Measurements from ENCODE around the gene SYNE4.
"Not testable (repeated sequence)": the region's sequence is repeated elsewhere in the genome, so short reads cannot be mapped to it uniquely, and the experiment has no call there.

The SYNE4 gene, protein sequence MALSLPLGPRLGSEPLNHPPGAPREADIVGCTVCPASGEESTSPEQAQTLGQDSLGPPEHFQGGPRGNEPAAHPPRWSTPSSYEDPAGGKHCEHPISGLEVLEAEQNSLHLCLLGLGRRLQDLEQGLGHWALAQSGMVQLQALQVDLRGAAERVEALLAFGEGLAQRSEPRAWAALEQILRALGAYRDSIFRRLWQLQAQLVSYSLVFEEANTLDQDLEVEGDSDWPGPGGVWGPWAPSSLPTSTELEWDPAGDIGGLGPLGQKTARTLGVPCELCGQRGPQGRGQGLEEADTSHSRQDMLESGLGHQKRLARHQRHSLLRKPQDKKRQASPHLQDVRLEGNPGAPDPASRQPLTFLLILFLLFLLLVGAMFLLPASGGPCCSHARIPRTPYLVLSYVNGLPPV

DNA sequence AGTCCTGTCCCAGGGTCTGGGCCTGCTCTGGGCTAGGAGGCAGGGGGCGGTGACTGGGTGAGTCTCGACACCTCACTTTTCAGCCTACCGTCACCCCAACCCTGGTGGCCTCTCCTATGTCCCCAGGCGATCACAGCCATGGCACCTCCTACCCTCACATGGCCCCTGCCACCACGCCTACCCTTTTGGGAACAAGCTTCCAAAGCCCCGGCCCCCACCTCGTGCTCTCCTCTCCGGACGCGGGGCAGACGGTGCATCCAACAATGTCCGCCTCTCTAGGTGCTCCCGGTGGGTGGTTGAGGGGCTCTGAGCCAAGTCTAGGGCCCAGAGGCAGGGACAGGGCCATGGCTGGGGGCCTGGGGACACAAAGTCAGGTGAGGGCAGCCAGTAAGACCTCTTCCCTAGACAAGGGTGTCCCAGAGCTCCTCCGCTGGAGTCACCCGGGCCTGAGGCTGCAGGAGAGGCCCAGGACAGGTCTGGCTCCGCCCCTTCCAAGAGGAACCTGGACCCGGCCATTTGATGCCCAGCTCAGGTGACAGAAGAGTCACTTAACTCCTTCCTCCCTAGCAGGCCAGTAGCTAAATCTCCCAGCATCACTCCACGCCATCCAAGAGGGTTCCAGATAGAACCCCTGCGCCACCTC, at the start of gene SYNE4:
Gene SYNE4 (minus strand): TSS at position 478 of the 643 bp plus-strand sequence. CDS start 132 bp downstream, at position 346.
- DNase-seq: peak in 1 of 2 experiments; percentile 24

DNA sequence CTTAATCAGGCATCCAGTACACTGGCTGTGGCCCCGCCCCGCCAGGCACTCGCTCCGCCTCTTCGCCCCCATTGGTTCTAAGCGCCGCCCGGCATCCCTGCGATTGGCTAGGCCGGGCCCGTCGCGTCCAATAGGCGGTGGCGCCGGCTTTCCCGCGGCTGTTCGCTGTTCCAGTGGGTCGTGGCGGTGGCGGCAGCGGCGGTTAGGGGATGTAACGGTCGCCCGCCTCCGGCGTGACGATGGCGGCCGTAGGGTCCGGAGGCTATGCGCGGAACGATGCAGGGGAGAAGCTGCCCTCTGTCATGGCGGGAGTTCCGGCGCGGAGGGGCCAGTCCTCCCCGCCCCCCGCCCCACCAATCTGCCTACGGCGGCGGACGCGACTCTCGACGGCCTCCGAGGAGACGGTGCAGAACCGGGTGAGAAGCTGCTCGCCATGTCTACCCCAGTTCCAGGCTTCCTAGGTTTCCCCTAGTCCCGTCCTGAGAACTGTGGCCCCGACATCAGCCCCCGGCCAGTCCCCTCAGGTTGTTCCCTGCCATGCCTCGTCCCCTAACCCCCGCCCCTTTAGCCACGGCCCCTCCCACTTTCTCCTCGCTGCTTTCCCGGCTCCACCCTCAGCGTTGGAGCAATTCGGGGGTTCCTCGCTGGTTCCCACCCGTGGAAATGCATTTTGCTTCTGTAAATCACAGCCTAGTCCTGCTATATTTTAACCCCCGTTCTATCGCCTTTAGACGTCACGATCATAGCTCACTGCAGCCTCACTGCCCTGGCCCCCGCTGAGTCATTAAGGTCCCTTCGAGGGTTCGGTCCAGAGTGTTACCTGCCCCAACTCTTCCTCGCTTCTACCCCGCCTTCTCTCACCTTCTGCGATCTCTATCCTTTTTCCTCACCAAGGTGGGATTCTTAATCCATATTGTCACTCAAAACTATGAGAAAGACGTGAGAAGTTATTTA, 46.4 kb upstream of the SYNE4 start, which contains the start of gene WDR62:
Gene WDR62 (plus strand): TSS at position 165 of the 954 bp plus-strand sequence. CDS start 75 bp downstream, at position 240.
- peak; percentile 90 to 100 for DNase-seq

DNA sequence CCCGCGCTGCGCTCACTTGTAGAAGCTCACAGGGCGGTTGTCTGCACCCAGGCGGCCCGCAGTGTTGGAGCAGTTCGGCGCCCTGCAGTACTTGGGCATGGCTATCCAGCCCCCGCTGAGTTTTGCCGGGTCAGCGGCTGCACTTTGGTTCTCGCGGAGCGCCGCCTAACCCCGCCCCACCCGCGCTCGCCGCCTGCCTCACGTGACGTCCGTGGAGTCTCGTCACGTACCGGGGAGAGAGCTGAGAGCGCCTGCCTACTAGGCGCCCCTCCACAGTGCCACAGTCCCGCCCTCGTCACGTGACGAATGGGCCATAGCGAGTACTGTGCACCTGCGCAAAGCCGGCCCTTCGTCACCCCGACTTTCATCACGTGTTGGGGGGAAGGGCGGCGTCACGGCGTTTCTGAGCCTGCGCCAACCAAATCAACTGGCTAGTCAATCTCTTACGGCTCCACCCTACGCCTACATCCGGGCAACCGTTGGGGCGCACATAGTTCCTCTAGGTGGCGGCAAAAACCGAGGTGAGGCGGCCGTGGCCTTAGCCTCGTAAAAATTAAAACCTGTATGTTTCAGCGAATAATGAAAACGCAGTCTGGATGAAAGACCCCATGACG, 45.6 kb upstream of the SYNE4 start, which contains the start of gene THAP8:
Gene THAP8 (minus strand): TSS at position 167 of the 614 bp plus-strand sequence. CDS start 68 bp downstream, at position 99.
- peak; percentile 99 to 100 for DNase-seq

DNA sequence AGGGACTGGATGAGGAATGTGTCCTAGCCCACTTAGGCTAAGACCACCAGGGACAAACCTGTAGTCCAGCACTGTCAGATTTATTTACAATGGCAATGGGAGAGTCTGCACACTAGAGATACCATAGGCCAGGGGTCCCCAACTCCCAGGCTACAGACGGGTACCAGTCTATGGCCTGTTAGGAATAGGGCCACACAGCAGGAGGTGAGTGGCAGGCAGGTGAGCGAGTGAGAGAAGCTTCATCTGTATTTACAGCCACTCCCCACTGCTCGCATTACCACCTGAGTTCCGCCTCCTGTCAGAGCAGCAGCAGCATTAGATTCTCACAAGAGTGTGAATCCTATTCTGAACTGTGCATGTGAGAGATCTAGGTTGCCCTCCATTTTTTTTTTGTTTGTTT, 43.0 kb upstream of the SYNE4 start:
- no peak for DNase-seq

DNA sequence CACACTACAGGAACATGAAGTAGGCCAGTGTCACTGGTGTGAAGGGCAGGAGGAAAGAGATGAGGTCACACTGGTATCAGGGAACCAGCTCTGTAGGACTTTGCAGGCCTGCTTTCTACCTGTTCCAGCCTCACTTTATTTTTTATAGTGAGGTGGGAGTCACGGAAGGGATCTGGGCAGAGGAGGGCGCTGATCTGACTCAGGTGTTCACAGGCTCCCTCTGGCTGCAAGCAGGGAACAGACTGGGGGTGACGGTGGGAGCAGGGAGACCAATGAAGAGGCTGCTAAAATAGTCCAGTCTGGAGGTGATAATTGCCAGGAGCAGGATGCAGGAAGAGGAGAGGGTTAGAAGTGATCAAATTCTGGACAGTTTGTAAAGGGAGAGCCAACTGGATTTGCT, 42.6 kb upstream of the SYNE4 start:
- no peak for DNase-seq

DNA sequence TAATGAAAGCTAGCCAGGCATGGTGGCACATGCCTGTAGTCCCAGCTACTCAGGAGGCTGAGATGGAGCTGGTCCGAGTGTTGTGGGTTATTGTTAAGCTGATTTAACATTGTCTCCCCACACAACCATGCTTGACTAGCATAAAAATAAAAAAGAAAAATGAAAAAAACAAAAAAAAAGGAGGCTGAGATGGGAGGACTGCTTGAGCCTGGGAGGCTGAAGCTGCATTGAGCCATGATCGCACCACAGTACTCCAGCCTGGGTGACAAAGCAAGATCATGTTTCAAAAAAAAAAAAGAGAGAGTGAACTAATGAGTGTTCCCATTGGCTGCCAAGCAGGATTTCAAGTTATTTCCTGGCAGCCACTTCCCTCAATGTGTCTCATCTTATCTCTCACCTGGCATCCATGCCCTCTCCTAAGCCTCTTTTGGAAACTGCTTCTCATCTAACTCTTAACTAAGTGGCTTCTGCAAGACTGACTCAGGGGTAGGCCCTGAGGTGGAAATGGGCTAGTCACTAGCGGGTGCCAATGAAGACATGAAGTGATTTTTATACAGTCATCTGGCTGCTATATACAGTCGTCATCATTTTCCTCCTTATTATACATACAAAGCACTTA, 40.6 kb upstream of the SYNE4 start:
- DNase-seq: peak in 1 of 2 experiments; percentile 9

DNA sequence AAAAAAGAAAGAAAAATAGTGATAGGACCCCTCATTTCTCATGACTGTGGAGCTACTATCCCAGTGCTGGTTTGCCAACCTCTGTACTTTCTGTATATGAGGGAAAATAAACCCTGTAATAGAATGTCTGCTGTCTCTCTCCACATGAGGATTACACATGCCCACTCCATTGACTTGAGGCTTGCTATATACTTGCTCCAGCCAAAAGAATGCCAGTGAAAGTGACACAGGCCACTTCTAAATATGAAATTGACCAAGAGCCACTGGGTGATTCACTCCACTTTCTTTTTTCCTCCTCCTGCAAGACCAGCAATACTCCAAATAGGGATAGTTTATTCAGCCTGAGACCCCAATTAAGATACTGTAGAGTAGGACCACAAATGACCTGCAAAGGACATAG, 39.2 kb upstream of the SYNE4 start:
- no peak for DNase-seq

DNA sequence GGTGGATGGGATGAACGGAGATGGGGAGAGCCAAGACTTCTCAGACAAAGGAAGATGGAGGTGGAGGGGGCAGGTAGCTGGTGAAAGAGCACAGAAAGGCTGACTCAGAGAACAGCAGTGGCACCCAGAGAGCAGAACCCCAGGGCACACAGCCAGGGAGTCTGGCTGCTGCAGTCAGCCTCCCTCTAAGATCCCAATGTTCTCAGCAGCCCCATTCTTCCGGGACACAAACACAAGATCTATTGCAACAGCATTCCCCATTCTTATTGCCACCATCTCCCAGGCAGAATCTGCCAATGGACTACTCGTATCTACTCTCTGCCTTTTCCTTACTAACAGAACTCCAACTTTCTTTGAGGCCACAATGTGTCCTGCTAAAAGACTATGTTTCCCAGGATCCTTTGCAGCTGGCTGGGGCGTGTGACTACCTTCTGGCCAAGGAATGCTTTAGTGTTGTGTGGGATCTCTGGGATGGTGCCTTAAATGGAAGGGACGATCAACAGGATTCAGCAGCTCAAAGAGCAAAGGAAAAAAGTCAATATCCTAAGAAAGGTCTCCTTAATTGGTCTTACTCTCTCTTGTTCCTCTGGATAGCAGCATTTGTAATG, 37.9 kb upstream of the SYNE4 start:
- no peak for DNase-seq

DNA sequence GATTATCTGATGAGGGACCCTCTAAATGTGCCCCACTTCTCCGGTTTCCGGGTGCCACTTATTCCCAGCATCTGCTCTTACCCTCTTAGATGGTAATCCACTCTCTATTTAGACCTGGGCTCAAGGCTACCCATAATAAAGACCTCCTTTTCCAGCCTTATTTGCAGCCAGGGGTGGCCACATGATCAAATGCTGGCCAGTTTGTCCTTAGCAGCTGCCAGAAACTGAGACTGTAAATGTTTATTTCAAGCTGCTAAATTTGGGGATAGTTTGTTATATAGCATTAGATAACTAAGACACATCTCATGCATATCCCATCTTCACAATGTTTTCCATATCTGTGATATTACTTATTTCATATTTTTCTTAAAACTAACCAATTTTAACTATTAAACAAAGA, 35.3 kb upstream of the SYNE4 start:
- no peak for DNase-seq

DNA sequence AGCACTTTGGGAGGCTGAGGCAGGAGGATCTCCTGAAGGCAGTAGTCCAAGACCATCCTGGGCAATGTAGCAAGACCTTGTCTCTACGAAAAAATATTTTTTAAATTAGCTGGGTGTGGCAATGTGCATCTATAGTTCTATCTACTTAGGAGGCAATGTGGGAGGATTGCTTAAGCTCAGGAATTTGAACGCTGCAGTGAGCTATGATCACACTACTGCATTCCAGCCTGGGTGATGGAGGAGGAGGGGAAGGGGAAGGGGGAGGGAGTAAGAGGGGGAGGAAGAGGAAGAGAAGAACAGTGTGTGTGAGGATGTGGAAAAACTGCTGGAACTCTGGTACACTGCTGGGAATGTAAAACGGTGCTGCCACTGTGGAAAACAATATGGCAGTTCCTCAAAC, 33.2 kb upstream of the SYNE4 start:
- DNase-seq: no peak

DNA sequence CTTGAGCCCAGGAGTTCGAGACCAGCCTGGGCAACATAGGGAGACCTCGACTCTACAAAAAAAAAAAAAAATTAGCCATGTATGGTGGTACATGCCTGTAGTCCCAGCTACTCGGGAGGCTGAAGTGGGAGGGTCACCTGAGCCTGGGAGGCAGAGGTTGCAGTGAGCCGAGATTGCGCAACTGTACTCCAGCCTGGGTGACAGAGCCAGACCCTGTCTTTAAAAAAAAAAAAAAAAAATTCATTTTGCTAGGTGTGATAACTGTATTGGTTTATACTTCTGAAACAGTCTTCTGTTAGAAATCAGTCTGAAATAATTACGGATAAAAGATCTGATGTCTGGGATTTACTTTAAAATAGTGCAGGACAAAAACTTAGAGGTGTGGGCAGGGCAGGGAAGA, 32.5 kb upstream of the SYNE4 start:
- not testable (repeated sequence) for DNase-seq

DNA sequence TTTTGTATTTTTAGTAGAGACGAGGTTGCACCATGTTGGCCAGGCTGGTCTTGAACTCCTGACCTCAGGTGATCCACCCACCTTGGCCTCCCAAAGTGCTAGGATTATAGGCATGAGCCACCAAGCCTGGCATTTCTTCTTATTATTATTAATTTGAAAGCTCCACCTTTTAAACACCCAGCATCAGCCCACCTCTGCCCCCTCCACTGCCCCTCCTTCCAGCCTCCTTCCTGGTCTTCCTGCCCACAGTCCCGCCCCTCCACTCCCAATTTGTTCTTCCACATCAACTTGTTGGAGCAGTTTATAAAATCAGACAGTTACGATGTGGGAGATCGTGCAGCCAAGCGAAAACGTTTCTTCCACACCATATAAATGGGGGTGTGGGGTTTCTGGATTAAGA, 31.9 kb upstream of the SYNE4 start:
- DNase-seq: no peak

DNA sequence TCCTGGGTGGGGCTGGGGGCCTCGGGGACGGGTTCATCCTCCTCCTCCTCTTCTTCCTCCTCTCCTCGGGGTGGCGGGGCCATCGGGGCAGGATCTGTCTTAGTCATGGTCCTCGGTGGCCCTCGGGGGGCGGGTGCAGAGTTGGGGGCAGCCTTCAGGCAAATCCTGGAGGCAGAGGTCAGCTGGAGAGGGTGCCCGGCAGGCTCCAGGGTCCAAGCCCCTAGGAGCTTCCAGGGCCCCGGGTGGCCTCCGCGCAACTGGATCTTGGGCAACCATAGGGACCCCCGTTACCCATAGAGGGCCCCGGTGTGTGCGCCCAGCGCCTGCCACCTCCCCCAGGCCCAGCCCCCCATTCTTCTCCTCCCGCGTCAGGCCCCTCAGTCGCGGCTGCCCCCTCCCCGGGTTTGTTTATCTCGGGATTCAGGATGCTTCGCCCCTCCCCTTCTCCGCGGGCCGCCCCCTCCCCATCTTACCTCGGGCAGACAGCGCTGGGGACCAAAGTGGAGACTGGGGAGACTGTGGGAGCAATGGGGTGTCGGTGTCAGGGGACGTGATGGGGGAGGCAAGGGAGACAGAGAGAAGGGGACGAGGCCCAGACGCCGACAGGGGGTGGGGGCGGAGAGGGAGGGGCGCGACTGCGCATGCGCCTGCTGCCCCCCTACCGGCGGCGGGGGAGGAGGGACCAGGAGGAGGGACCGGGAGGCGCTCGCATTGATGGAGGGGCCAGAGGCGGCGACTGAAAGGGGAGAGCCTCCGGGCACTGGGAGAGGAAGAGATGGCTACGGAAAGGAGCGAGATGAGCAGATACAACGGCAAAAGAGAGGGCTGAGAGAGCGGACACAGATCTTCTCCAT, 23.9 kb upstream of the SYNE4 start, which contains the start of gene CLIP3:
Gene CLIP3 (minus strand): TSS at position 623 of the 854 bp plus-strand sequence. CDS start 516 bp downstream, at position 107.
- peak; percentile 12 to 42 for DNase-seq

DNA sequence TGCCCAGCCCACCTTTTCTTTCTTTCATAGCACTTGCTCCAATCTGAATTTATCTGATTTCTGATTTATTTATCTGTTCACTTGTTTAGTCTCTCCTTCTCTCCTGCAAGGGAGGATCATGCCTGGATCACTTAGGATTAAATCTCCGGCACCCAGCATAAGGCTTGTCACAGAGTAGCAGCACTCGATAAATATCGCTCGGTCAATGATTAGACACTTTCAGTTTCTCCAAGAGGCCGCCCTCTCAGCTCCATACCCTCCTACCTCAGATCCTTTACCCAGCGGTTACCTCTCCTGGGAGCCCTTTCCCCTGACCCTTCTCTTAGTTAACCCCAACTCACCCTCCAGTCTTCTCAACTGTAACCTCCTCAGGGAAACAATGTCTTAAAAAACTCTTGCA, 22.7 kb upstream of the SYNE4 start:
- no peak for DNase-seq

DNA sequence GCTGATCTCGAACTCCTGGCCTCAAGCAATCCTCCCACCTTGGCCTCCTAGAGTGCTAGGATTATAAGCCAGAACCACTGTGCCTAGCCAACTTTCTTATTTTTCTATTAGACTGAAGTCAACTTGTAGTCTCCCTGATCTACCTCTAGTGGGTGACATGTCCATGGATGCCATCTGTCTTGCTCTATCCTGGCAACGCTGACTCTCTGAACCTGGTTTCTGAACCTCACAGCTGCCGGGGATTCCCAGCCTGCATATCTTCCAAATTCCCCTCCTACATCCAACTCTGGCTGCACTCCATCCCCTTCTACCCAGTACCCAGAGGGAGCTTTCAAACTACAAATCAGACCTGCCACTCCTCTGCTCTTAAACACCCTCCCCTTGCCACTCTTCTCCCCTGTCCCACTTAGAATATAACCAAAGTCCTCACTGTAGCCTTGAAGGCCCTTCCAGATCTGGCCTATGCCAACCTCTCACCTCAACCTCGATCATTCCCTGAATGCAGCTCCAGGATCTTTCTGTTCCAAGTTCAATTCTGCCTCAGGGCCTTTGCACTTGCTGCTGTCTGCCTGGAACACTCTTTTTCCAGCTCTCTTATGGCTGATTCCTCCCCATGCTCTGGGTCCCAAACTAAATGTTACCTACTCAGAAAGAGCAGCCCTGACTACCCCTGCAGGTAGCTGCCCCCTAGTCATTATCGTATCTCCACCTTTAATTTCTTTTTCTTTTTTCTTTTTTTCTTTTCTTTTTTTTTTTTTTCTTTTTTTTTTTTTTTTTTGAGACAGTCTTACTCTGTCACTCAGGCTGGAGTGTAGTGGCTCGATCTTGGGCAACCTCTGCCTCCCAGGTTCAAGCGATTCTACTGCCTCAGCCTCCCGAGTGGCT, 21.9 kb upstream of the SYNE4 start:
- no peak for DNase-seq

DNA sequence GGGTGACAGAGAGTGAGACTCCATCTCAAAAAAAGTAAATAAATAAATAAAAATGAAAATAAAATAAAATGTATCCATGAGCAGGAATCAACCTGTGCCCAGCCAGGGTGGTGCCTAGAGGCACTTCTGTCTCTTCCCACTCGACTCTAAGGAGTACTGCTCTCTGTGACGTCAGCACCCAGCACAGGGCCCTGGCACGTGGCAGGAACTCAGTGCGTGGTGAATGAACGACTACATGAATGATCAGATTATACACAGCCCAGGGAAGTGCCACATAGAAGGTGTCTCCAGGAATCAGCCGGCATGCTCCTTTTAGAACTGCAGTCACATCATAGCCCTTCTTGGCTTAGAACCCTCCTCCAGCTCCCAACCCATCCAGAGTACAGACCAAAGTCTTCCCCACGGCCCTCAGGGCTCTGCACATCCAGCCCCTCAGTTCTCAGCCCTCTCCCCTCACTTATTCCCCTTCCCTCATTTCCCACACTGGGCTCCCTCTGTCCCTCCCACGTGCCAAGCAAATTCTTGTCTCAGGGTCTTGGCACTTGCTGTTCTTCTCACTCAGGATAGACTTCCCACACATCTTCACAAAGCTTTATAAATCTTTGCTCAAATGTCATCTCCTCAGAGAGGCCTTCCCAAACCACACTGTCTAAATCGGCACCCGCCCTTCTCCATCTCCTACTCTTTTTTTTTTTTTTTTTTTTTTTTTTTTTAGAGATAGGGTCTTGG, 19.9 kb upstream of the SYNE4 start:
- no peak for DNase-seq

DNA sequence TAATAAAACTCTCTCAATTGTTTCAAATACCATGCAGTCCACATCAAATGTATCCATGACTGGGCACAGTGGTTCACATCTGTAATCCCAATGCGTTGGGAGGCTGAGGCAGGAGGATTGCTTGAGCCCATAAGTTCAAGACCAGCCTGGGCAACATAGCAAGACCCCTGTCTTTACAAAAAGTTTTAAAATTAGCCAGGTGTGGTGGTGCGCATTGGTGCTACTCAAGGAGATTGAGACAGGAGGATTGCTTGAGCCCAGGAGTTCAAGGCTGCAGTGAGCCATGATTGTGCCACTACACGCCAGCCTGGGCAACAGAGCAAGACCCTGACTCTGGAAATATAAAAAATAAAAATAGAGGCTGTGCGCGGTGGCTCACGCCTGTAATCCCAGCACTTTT, 19.1 kb upstream of the SYNE4 start:
- no peak for DNase-seq

DNA sequence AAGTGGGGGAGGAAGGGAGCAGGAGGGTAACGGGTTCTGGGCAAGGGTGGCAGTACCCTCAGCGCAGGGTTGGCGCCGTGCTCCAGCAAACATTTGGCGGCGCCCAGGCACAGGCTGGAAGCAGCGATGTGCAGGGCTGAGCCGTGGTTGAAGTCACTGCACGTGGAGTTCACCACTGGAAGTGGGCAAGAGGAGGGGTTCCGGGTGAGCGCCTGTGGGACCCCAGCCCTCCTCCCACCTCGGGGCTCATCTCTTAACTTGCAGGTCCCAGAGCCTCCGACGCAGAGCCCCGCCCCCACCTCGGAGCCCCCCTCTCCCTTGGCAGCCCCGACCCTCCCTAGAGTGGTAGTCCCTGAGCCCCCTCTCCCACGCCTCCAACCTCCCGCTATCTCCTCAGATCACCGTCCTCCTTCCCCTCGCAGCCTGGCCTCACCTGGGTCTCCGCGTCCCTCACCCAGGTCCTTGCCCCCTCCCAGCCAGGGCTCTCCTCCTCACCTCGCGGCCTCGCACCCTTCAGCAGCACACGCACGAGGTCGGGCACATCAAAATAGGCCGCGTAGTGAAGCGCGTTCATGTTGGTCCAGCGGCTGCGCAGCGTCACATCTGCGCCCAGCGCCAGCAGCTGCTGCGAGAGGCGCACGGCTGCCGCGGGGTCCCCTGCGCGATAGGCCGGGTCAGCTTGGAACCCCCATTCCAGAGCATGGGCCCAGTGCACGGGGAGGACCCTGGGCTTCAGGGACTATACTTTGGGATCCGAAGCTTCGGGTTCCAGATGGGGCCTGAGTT, 17.7 kb upstream of the SYNE4 start:
- no peak for DNase-seq

Measured in NCI-H187 (cell line).